ENCODE measurements around the gene RIPK4.
A peak's percentile ranks its signal among the peaks of the same experiment; 100 is the strongest.

The RIPK4 gene

DNA sequence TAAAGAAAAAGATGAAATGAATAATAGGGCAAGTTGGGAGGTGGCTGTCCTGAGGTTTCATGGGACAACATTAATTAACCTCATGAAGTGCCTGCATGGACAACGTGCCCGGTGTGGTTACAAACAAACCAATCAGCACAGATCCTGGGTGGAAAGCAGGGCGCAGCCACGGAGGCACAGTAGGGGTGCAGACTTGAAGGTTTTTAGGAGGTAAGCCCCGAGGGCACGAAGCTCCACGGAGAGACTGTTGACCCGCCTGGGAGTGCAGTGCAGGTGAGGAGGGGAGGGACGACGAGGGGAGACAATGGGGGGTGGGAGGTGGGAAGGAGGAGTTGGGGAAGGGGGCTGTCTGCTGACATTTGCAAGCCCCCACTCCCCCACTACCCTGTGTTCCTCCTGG, 2.3 kb upstream of the RIPK4 start:
- DNase-seq (ENCODE audit: low read depth) = no peak

DNA sequence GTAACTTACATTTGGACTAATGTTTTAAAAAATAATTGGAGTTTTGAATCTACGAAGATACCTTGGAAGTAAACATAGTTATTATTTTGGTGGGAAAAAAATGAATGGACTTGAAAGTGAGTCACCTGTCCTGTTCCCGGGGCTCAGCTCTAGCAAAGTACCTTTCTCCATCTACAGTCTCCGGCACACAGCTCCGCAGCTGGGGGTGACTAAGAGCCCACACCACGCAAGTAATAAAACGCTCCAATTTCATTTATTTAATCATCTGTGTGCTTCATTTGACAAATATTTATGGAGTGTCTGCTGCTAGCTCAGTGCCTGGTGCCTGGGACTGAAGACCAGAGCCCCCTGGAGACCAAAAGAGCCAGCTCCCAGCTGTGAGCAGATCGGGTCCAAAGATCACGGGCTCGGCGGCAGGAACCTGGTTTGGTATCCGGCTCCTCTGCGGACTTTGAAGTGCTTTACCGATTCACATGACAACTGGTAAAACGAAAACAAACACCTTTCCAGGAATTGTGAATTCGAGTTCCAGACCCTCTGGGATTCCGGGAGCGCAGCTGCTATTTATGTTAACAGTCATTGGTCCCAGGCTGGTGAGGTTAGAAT, 1.7 kb upstream of the RIPK4 start:
- peak; percentile 25 for DNase-seq (ENCODE audit: low read depth)

DNA sequence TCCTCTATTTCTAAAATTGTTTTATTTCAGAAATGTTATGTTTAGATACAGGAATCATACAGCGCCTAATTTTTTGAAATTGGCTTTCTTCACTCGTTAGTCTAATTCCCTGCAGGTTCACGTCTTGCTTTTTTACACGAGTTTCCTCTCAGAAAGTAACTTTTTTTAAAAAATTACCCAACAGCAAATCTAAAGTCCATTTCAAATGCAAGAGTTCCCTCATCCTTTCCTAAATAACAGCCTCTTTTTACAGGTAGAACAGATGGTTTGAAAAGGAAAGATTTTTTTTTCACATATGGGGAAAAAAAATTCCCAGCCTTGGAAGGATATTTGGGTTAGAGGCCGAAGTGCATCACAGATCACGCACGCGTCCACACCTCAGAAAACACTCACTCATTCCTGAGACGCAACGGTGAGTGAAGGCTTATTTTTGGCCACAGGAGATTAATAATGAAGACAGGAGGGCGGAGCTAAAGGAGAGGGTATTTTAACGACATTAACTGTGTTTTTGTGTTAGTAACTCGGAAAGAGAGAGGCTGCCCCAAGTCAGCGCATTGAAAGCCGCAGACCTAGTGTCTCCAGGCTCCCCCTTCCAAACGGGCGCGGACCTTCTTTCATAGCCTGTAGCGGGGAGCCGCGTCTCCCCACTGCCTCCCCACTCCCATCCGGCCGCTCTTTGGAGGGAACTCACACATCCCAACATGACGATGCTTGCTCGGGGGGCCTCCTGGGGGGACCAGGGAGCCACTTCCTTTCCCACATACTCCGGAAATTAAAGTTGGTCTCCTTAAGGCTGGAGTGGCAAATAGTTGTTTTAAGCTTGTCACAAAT, 969 bp upstream of the RIPK4 start:
- DNase-seq (ENCODE audit: low read depth) = no peak

DNA sequence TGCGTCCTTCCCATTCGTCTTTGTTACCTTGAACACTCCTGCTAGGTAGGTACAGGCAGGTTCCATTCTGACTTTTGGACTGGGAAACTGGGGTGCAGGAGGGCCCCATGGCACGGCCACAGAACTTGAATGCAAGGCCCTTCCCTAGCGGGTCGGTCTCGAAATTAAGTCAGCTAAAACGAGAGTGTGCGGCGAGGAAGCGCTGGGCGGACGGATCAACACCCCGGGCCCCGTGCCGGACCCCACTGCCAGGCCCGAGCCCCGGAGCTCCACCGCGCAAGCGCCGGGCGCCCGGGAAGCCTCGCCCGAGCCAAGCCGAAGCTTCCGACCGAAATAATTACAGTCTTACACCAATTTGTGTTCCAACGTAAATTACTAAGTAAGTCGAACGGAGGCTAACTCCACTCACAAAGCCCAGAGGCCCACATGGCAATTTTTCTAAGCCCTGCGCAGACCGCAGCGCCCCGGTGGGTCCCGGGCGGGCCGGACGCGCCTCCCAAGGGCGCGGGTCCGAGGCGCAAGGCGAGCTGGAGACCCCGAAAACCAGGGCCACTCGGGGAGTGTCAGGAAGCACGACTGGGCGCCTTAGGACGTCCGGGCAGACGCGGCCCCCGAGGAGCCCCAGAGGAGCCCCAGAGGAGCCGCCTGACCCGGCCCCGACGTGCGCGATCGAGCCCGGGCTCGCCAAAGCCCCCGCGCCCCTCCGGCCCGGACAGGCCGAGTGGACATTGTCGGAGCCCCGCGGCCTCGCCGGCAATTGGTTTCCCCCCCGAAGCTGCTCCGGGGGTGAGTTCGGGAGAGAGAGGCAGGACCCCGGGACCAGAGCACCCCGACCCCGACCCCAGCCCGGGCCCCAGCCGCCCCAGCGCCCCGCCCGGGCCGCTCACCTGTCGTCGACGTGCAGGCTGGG, 624 bp downstream of the RIPK4 start:
- no peak for DNase-seq (ENCODE audit: low read depth)

DNA sequence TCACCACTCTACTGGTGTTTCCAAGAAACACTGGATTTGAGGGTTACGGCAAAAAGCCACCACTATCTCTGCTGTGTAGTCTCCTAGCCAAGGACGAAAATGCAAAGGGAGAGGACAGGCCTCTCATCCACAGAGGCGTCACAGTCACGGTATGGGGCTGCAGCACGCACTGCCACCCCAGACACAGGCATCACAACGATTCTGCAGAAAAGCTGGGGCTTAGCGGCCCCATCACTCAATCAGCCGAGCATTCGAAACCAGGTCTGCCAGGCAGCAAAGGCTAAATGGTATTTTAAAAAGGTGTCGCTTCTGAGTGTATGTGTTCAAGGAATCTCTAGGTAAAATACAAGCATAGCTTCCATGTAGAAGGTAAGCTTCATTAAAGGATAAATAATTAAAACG, 1.4 kb downstream of the RIPK4 start:
- DNase-seq (ENCODE audit: low read depth) = no peak

DNA sequence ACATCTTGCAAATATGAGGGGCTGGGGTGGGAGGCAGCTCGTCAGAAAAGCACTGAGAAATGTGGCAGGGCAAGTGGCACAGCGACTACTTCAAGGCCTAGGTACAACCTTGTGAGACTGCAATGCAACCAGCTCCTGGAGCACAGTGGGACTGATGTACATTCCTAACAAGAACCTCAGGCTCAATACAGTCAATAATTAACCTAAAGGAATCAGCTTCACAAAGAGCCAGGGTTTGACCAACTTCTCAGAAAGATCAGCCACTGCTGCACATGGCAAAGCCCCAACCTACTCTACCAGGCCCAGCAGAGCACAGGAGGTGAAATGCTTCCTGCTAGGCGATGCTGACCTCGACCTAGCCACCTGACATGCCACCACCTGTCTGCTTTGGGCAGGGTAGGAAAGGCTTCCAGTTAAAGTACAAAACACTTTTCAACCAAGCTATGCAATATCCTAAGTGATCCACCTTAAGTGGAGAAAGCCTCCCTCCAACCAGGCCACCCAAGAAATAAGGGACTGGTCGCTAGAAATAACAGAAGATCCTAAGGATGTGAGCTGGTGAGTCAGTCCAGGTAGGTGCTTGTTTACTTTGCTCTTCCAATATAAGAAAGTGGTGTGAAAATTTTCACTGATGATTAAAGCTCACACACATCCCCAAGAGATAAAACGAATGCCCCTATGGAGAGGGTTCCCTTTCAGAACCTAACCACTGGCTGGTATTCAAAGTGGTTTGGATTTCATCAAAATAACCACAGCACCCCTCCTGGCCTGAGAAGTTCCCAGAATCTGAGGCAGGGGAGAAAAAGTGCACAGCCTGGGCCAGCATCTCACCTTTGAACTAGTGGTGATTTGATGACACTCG, 2.1 kb downstream of the RIPK4 start:
- no peak for DNase-seq (ENCODE audit: low read depth)

DNA sequence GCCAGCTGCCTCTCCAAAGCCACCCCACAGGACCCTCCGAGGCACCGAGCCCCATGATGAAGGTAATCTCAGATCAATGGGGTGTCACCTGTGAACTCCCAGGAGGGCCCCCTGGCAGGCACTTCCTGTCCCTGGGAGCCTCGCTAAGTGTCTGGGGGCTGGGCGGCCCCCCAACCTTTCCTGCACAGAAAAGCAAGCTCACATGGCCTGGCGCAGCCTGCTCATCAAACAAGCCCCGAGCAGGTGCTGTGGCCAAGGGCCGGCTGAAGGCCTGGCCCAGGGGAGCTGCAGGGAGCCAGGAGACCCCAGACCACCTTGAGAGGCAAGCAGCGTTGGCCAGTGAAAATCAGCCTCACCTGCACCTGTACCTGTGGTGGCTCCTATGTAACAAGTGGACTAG, 2.9 kb downstream of the RIPK4 start:
- no peak for DNase-seq (ENCODE audit: low read depth)

DNA sequence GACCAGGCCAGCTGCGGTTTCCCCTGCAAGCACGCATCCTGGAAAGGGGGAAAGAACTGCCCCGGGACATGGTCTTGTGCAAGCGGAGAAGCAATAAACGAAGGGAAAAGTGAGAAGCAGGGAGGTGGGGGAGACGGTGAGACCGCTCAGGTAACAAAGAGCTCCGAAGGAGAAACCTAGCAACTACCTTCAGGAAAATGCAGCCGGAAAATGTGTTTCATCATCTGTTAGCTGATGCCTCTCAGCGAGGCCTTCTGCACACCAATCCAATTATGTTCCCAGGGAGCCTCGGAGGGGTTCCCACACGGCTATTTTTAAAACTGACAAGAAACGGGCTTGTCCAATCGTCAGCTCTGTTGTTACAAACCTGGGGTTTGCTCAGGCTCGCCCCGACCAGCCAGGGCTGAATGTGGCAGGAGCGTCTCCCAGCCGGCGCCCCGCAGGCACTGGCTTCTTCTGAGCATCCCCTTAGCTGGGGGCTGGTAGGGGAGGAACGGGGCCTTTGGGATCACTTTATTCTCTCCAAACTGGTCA, 3.4 kb downstream of the RIPK4 start:
- DNase-seq (ENCODE audit: low read depth) = no peak

DNA sequence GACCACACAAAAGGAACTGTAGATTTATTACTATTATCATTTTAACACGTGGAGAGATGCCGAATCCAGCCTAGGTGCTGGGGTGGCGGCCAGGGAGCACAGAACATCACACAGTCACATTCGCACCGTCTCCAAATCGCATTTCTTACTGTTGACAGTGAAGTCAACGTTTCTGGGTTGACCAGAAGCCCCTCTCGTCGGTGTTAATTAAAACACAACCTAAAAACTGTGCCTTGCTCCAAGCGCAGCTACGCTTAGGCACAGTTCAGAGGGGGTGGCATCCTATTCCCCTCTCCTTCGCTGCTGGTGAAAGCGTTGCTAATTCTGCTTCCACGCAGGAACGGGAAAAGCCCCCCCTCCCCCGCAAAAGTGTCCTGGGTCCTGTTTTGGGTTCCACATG, 4.1 kb downstream of the RIPK4 start:
- DNase-seq (ENCODE audit: low read depth) = no peak

DNA sequence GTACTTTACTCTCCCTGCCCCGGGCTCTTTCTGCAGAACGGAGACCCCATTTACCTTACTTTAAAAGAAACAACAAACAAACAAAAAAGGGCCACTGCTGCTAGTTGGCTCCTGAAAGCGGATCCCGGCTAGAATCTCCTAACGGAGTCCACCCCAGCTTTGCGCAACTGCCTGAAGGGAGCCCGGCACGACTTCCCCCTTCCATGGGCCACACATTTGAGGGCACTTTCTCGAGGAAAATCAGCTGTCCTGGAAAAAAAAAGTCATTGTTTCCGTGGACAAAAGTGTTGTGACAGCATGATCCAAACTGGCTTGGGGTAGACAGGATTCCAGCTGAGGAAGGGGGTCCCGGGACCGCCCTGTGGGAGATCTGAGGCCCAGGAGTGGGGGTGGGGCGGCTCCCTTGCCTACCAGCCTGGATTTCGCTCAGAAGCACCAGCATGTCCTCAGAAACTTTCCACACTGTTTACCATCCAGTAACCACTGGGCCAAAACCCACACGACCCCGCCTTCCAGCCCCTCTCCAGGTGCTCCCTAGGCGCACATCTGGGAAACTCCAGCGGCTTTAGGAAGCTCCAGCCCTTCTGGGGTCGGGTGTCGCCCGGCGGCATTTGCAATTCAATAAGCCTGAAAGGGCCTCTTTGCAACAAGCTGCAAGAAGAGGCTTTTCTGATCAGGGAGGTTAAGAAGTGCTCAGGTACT, 4.8 kb downstream of the RIPK4 start:
- no peak for DNase-seq (ENCODE audit: low read depth)

DNA sequence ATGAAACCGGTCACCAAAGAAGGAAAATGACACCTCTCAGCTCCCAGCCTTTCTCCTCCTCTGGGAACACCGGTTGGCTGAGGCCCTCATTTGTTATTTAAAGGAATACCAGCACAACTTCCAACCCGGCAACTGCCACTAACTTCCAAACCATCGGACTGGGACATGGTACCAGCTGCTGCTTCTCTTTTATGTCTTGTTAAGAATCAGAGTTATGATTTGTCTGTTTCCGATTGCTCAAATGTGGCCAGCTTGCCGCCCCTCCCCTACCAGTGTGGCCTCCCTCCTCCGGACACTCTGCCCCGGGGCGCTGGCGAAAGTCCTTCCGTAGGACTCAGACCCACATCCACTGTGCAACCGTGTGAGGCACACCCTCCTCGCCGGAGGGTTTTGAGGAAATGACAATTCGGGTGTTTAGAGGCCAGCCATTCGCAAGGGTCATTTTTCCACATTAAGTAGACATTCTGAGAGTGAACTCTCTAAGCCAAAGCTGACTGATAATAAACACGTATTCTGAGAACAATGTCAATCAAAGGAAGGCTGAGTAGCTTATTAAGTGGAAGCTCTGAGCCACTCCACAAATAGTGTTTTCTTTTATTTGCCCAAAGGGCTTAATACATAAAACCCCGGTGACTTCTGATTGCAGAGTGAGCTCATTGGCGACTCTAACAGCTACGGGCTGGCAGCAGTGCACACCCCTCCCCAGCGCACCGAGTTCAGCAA, 5.5 kb downstream of the RIPK4 start:
- no peak for DNase-seq (ENCODE audit: low read depth)

DNA sequence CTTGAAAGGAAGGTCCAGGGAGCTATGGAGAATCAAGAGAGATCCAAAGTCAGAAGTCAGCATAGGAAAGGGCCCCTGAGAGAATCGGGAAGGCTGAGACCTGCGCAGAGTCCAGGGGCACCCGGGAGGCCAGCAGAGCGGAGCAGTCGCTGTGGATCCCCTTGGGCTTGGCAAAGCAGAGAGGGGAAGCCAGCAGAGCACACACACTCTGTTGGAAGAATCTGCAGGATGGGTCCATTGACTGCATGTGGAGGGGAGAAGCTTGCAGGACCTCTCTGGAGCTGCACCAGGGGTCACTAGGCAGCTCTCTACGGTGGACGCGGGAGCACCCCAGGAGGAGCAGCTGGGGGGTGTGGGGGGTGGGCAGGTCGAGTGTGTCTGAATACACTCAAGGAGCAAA, 6.4 kb downstream of the RIPK4 start:
- no peak for DNase-seq (ENCODE audit: low read depth)

DNA sequence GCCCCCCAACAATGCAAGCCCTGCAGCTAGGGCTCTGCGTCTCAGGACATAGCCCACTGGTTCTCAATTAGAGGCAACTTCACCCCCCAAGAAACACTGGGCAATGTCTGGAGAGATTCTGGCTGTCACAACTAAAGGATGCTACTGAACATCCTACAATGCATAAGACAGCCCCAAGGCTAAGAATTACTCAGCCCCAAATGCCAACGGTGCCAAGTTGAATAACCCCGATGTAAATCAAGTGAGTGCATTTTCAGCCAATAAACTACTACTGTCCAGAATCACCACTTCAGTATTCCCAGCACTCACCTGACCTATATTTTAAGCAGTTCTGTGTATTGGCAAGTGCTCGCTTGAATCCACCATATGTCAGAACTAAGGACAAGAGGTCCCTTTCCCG, 6.9 kb downstream of the RIPK4 start:
- DNase-seq (ENCODE audit: low read depth) = no peak

DNA sequence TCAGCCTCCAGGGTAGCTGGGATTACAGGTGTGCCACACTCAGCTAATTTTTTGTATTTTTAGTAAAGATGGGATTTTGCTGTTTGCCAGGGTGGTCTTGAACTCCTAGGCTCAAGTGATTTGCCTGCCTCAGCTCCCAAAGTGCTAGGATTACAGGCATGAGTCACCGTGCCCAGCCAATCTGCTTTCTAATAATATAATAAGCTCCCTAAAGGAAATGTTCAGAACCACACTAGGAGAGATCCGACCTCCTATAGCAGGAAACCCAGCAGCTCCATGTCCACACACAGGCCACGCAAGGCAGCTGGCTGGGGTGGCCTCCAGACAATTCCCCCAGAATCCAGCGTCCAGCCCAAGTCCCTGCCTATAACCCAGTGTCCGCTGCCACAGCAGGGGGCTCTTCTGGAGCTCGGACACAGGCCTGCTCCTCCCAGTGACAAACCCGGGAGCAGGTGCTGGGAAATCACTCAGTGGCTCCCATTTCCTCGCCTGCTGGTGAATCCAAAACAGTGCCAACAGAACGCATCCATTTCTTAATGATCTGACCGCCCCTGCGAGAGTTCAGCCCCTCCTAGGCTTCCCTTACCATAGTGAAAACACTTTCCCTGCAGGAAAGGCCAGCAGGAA, 7.5 kb downstream of the RIPK4 start:
- no peak for DNase-seq (ENCODE audit: low read depth)

DNA sequence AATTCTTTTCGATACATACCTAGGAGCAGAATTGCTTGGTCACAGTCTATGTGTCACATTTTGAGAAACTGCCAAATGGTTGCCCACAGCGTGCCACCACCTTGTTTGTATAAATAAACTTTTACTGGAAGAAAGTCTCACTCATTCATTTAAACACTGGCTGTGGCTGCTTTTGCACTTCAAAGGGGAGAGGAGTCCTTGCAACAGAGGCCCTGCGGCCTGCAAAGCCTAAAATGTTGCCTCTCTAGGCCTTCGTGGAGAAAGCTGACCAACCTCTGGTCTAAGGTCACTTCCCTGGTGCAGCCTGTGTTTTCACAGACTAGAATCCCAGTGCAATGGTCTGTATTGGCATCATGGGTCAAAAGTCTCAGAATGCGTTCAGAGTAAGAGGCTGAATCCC, 8.3 kb downstream of the RIPK4 start:
- no peak for DNase-seq (ENCODE audit: low read depth)

DNA sequence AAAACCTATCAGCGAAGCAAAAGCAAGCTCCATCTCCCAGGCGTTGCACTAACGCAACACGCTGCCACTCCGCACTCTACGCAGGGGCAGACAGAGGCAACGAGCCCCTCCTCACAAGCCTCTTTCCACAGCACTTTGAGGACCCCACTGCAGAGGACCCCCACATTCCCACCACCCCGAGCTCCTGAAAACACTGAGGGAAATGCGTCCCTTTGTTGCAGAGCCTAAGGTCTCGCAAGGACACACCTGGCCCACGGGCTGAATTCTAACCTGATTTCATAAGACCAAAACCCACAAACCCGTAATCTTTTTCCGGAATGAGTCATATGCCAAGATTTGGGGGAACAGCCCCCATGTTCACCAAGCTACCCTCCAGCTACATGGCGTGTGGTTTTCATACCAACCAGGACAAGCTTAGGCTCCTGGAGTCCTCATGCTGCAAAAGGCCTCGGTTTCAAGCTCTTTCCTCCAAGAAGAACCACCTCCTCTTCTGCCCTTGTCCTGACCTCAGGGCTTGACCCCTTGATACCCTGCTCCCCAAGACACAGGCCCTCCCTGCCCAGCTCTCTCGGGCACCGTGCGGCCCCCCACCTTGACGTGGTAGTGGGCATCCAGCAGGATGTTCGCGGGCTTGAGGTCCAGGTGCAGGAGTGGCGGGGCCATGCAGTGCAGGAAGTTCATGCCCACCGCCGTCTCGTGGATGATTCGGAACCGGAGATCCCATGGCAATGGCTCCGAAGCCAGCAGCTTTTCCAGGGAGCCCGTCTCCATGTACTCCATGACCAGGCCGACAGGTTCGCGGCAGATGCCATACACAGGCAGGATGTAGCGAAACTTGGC, 10.7 kb downstream of the RIPK4 start:
- DNase-seq (ENCODE audit: low read depth) = no peak

DNA sequence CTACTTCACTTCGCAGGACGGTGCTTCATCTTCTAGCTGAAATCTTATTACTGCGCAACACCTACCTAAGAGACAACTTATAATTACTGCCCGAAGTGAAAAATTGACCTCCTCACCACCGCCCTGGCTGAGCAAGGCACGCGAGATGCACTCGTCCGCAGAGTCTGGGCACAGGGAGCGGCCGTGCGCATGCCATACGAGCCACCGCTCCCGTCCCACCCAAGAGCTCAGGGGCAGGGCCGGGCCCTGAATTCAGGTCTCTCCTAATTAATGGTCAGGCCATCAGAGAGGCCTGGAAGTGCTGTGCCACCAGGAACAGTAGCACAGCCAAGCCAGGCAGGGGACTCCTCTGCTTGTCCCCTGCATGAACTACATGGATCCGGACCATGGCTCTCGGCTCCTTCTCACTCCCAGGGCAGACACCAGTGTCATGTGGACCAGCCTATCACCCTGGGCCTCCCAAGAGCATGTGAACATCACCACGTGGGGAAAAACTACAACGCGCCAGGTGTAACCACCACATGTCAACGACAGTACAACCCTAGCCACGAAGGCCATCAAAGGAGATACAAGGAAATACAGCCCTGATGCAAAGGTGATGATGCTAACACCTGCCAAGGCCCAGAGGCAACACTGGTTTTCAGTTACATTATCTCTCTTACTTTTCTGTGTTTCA, 11.5 kb downstream of the RIPK4 start:
- no peak for DNase-seq (ENCODE audit: low read depth)

DNA sequence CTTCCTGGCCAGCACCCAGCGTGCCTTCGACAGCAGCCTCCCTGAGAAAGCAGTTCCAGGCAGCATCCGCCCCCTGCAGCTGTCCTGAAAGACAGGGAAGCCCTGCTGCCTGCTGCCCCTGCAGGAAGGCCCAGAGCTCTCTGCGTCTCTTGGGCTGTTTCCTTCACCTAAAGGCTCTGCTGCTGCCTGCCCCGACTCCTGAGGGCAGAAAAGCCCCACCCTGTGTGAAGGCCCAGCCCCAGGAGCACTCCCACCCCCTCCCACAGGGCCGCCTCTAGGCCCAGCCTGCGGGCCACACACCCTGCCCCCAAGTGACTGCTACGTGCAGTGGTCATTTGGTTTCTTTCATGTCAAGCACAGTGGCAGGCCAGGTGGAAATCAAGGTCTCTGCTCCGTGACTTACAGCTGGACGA, 12.4 kb downstream of the RIPK4 start:
- DNase-seq (ENCODE audit: low read depth) = no peak

Data from amniotic epithelial cell (primary cell).